ENCODE results near the gene TMEM184B.

Gene TMEM184B

DNA sequence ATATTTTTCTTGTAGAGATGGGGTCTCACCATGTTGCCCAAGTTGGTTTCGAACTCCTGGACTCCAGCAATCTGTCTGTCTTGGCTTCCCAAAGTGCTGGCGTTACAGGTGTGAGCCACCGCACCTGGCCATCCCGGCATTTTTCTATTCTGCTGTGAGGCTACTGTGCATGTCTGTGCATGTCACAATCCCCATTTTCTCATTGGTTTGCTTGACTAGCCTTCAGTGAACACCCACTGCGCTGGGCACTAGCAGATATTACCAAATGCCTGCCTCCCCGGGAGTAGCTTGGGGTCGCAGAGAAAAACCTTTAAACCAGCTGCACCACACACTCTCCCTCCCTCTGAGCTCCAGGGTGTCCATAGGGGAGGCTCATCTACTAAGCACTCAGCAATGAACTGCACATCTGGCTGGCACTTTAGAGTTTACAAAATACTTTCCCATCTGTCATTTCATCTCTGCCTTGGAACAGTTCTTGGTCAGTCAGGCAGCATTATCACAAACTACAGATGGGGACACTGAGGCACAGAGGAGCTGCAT lies 39.5 kb upstream of the TMEM184B start:
- no peaks in the 10 kb centered on the region for H3K27me3 Mint-ChIP-seq
- CTCF ChIA-PET = interaction anchor here (1.7 kb wide), 1 partner anchor 14 kb away, joined by 6 read pairs; no protein-coding TSS in a partner anchor
- no peak overlapping the region for H3K4me3 Mint-ChIP-seq
- no peak for DNase-seq
- H3K9me3 Mint-ChIP-seq = no peaks in the 10 kb centered on the region
- peak overlapping the region; percentile 82 for H3K27ac Mint-ChIP-seq
- H3K4me1 Mint-ChIP-seq = peaks cover 66% of the 10 kb centered on the region
- H3K36me3 Mint-ChIP-seq = peaks cover 20% of the 10 kb centered on the region

DNA sequence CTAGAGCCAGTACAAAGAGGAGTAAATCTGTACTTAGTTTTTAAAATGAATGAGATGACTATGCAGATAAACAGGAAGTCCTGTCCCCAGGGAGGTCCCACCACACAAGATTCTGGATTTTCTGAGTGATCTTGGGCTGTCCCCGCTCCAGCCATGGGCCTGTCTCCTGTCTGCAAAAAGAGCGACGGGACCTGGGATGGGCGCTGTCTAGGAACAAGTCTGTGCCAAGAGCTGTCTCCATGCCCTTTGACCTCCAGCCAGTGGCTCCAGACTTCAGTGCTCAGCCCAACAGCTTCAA lies 38.5 kb upstream of the TMEM184B start:
- Mint-ChIP-seq H3K27me3 (no peaks in the 10 kb centered on the region), H3K36me3 (peaks cover 20% of the 10 kb centered on the region), H3K9me3 (no peaks in the 10 kb centered on the region), H3K4me3 (no peak overlapping the region), H3K4me1 (peaks cover 67% of the 10 kb centered on the region), H3K27ac (peak overlapping the region; percentile 77)
- CTCF ChIA-PET = interaction anchor here (1.7 kb wide), 1 partner anchor 13 kb away, joined by 6 read pairs; no protein-coding TSS in a partner anchor
- DNase-seq = no peak

DNA sequence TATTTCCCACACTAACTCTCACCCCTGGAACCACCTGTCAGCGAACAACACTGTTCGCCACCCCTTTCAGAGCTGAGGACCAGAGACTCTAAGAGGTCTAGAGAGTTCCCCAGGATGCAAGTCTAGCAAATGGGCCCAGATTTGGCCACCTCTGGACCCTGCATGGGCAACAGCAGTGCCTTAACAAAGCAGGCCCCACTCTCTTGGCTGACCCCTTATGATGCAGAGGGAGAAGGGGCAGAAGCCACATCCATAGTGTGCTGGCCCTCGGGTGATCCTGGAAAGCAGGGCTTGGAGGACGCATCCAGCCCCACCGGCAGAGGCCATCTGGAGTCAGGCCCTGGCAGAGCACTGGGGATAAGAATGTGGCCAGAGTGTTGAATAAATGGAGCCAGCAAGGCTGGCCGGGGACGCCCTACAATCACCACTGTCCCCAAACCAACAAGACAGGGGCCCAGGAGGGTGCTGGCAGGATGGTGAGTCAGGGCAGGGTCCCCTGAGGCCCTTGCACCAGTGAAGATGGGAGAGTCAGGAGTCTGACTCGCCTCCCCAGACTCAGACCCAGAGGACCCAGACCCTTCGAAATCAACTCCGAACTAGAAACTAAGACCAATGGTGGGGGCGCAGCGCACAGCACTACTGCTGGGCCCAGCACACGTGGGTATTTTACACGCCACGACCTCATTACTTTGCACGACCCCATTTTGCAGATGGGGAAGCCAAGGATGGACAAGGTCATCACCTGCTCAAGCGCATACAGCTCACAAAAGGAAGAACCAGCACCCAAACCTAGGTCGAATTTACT lies 37.9 kb upstream of the TMEM184B start:
- Mint-ChIP-seq H3K9me3 (no peaks in the 10 kb centered on the region), H3K4me1 (peaks cover 67% of the 10 kb centered on the region), H3K4me3 (no peak overlapping the region), H3K27me3 (no peaks in the 10 kb centered on the region), H3K36me3 (peaks cover 20% of the 10 kb centered on the region), H3K27ac (peak overlapping the region; percentile 77)
- DNase-seq = no peak
- CTCF ChIA-PET = interaction anchor here (0.9 kb wide), 1 partner anchor 258 kb away, joined by 3 read pairs; no protein-coding TSS in a partner anchor

DNA sequence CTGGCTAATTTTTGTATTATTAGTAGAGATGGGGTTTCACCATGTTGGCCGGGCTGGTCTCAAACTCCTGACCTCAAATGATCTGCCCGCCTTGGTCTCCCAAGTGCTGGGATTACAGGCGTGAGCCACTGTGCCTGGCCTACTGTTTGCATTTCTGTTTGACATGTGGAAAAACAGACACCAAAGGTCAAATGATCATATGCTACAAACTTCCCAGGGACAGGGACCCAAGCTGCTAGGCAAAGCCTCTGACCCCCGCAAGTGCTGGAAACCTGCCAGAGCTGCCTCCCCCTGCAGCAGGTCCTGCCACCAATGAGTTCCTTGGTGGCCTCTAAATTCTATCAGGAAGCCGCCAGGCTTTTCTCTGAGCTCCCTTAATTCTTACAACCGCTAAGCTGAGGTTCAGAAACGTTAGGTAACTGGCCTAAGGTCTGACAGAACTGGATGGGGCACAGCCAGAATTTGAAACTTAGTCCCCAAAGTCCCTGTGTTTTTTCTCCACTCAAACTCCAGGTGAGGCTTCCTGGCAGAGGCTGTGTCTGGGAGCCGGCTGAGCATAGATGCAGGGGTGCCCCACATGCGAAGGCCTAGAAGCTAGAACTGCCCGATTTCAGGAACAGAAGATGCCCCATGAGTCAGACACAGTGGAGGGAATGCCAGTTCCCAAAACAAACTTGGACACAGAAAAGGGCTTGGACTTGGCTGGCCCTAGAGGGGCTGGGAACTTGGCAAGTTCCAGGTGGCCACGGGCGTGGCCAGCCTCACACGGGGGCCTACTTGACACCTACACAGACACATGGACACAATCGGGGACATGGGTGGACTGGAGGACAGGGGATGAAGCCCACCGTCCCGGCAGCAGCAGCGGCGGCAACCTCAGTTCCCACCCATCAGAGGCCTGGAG lies 37.1 kb upstream of the TMEM184B start:
- DNase-seq = no peak
- Mint-ChIP-seq H3K27me3 (no peaks in the 10 kb centered on the region), H3K9me3 (no peaks in the 10 kb centered on the region), H3K36me3 (peaks cover 20% of the 10 kb centered on the region), H3K27ac (peak overlapping the region; percentile 37), H3K4me1 (peaks cover 64% of the 10 kb centered on the region), H3K4me3 (no peak overlapping the region)
- CTCF ChIA-PET = interaction anchor here (0.9 kb wide), 1 partner anchor 257 kb away, joined by 3 read pairs; no protein-coding TSS in a partner anchor

DNA sequence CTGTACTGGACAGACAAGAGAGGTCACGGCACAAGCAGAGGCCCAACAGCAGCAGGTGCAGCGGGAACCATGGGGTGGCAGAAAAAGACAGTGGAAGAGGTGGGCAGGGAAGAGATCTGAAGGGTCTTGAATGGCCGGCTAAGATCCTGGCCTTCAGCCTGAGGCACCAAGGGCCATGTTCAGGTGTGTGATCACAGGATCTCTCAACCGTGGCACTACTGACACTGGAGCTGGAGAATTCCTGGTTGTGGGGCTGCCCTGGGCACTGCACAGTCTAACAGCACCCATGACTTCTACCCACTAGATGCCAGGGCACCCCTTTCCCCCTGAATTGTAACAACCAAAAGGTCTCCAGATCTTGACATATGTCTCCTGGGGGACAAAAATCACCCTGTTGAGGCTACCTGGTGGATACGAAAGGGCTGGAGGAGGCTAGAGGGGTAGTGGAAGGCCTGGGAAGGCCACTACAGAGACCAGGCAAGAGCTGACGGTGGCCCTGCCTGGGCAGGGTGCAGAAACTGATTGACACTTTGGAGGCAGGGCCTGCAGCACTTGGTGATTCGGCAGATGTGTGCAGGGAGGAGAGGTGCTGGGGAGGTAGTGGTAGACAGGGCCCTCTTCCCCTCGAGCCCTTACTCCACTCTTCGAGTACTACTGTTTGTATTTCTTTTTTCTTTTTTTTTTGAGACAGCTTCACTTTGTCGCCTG lies 36.1 kb upstream of the TMEM184B start:
- Mint-ChIP-seq H3K36me3 (peaks cover 24% of the 10 kb centered on the region), H3K9me3 (no peaks in the 10 kb centered on the region), H3K27ac (peak overlapping the region; percentile 50), H3K27me3 (no peaks in the 10 kb centered on the region), H3K4me1 (peaks cover 55% of the 10 kb centered on the region), H3K4me3 (no peak overlapping the region)
- DNase-seq = no peak
- CTCF ChIA-PET = no interaction called here

DNA sequence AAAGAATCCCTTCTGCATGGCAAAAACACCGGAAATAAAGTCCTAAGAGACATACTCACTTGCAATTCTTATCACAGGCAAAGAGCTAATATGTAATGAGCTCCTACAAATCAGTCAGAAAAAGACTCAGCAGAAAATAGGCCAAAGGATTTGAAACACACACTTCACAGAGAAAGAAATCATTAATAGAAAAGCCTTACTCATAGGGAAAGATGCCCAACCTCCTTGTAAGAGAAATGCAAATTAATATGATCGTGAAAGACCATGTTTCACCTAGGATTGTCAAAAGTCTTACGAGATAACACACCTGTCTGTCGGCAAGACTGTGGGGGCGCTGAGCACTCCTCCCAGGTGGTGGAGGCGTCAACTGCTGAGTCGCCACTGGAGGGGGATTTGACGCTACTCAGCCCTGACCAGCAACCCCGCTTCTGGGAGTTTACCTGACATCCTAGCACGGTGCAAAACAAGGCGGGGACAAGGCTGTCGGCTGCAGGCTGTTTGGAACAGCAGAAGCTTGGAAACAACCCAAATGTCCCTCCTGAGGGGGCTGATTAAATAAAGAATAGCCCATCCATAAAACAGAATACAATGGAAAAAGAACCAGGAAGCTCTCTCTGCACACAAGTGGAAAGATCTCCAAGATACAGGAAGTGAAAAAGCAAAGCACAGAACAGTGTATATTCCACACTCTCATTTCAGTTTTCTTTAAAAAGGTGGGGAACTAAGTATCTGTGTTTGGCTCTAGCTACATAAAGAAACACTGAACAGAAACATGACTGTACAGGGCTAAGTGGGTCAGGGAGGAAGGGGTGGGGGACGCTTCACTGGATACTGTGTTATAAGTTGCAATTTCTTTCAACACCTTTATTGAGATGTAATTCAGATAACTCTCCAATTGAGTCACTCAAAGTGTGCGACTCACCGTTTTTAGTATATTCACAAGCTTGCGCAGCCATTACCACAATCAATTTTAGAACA lies 33.0 kb upstream of the TMEM184B start:
- CTCF ChIA-PET = interaction anchor here (0.6 to 3.3 kb wide), 5 partner anchors 8 to 253 kb away, joined by 3 to 12 read pairs (median 4); no protein-coding TSS in a partner anchor
- peak; percentile 25 for DNase-seq
- H3K4me1 Mint-ChIP-seq = peaks cover 23% of the 10 kb centered on the region
- H3K9me3 Mint-ChIP-seq = no peaks in the 10 kb centered on the region
- H3K27ac Mint-ChIP-seq = peak overlapping the region; percentile 69
- H3K36me3 Mint-ChIP-seq = peaks cover 24% of the 10 kb centered on the region
- no peak overlapping the region for H3K4me3 Mint-ChIP-seq
- H3K27me3 Mint-ChIP-seq = no peaks in the 10 kb centered on the region

DNA sequence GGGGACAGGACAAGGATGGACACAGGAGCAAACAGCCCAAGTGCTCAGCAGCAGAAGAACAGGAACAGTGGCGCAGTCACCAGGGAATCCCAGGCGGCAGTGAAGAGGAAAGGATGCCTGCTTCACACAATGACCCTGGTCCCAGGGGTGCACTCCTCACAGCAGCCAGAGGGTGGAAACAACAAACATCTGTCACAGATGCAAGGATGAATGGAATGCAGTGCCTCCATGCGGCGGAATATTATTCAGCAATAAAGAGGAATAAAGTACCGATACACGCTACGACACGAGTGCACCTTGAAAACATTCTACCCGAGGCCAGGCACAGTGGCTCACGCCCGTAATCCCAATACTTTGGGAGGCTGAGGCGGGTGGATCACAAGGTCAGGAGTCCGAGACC lies 31.7 kb upstream of the TMEM184B start:
- H3K36me3 Mint-ChIP-seq = peaks cover 26% of the 10 kb centered on the region

DNA sequence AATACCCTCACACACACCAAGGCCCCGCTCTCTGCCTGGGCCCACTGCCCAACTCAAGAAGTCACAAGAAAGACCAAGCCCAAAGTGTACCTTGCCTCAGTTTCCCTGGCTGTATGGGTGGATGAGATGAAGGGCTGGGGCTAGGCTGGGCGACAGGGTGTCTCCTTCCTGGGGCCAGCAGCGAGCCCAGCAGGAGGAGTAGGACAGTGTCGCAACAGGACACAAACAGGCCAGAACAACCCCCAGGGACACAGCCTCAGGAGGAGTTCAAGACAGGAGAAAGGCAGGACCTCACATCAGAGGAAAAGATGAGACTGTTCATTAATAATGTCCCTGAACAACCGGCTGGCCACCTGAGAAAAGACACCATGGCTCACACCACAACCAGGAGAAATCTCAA lies 31.2 kb upstream of the TMEM184B start:
- Mint-ChIP-seq H3K27ac (no peak overlapping the region), H3K4me1 (peaks cover 19% of the 10 kb centered on the region), H3K27me3 (no peaks in the 10 kb centered on the region), H3K4me3 (no peak overlapping the region), H3K36me3 (peaks cover 28% of the 10 kb centered on the region), H3K9me3 (no peaks in the 10 kb centered on the region)
- no peak for DNase-seq
- CTCF ChIA-PET = no interaction called here

More for the DNA sequence above, 31.7 kb upstream of the TMEM184B start:
- Mint-ChIP-seq H3K27me3 (no peaks in the 10 kb centered on the region), H3K27ac (no peak overlapping the region), H3K4me3 (no peak overlapping the region), H3K4me1 (peaks cover 19% of the 10 kb centered on the region), H3K9me3 (no peaks in the 10 kb centered on the region)
- no peak for DNase-seq
- CTCF ChIA-PET = no interaction called here

DNA sequence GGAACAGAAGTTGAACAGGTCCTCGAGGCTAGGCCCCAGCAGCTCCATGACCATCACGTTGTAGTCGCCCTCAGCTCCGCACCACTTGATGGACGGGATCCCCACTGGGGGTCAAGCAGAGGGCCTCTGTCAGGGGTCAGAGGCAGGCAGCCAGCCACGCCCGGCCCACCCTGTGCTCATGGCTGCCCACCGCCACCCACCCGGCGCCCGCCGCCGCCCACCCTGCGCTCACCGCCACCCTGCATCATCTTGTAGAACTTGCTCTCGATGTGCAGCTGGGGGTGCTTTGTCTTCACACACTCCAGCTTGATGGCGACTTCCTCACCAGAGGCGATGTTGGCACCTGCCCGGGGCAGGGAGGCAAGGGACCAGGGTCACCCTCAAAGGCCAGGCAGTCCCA lies 30.1 kb upstream of the TMEM184B start:
- no peak for DNase-seq
- no peak overlapping the region for H3K27ac Mint-ChIP-seq
- no peak overlapping the region for H3K4me3 Mint-ChIP-seq
- H3K9me3 Mint-ChIP-seq = no peaks in the 10 kb centered on the region
- H3K27me3 Mint-ChIP-seq = no peaks in the 10 kb centered on the region
- peaks cover 16% of the 10 kb centered on the region for H3K4me1 Mint-ChIP-seq
- CTCF ChIA-PET = no interaction called here
- peaks cover 33% of the 10 kb centered on the region for H3K36me3 Mint-ChIP-seq

DNA sequence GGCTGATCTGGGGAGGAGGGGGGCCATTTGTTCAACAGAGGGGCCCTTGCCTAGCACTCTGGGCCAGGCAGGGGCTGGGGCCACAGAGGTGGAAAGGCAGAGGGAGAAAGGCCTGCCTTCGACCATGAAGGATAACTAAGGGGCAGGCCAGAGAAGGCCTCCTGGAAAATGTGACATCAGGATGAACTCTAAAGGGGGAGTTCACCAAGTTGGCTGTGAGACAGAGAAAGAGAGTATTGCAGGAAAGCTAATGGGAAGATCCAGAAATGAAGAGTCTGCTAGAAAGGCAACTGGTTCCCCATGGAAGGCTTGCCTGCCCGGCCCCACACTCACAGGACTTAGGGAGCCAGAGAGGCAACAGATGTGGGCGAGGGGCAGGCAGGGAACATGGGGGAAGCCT lies 28.1 kb upstream of the TMEM184B start:
- peaks cover 38% of the 10 kb centered on the region for H3K36me3 Mint-ChIP-seq
- H3K4me1 Mint-ChIP-seq = peaks cover 7% of the 10 kb centered on the region
- CTCF ChIA-PET = no interaction called here
- no peak overlapping the region for H3K27ac Mint-ChIP-seq
- H3K9me3 Mint-ChIP-seq = no peaks in the 10 kb centered on the region
- no peaks in the 10 kb centered on the region for H3K27me3 Mint-ChIP-seq
- DNase-seq = no peak
- no peak overlapping the region for H3K4me3 Mint-ChIP-seq

DNA sequence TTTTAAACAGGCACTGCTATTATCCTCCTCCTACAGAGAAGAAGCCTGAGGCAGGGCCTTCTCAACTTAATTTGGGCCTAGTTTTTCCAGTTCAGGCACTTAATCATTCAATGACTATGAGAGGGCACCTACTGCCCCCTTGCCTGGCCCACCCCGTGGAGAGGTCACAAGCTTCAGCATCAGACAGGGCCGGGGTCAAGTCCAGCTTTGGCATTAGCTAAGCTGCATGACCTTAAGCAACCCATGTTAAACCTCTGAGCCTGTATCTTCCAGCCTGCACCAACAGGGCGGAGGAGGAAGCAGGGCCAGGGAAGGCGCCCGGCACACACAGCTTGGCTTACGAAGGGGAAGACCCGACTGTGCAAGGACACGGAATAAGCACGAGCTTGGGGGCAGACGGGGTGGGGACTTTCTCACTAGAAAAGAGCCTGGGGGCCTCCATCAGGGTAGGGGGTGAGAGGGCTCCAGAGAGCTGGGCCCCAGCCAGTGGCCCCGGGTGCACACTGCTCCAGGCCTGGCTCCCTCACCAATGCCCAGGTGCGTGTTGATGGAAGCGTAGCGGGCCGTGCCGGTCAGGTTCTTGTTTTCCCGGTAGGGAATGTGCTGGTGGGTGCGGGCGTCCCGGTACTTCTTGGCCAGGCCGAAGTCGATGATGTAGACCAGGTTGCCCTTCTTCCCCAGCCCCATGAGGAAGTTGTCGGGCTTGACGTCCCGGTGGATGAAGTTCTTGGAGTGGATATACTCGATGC lies 27.6 kb upstream of the TMEM184B start:
- Mint-ChIP-seq H3K36me3 (peaks cover 38% of the 10 kb centered on the region), H3K4me3 (no peak overlapping the region), H3K27me3 (no peaks in the 10 kb centered on the region), H3K4me1 (peaks cover 1% of the 10 kb centered on the region), H3K27ac (no peak overlapping the region), H3K9me3 (no peaks in the 10 kb centered on the region)
- CTCF ChIA-PET = interaction anchor here (0.7 kb wide), 1 partner anchor 135 kb away, joined by 3 read pairs; no protein-coding TSS in a partner anchor
- no peak for DNase-seq

DNA sequence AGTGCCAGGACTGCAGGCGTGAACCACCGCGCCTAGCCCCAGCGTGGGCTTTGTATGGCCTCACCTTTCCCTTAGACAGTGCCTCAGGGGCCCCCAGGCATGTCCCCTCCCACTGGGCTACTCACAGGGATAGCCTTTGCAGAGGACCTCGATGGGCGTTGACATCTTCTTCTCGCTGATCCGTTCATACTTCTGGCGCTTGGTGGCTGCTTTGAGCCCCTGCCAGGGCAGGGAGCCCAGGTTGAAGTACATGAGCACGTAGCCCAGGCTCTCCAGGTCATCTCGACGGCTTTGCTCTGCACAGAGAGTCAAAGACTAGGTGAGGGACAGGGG lies 26.9 kb upstream of the TMEM184B start:
- CTCF ChIA-PET = interaction anchor here (0.7 kb wide), 1 partner anchor 134 kb away, joined by 3 read pairs; no protein-coding TSS in a partner anchor
- Mint-ChIP-seq H3K27ac (no peak overlapping the region), H3K4me3 (no peak overlapping the region), H3K36me3 (peaks cover 38% of the 10 kb centered on the region), H3K9me3 (no peaks in the 10 kb centered on the region), H3K27me3 (no peaks in the 10 kb centered on the region), H3K4me1 (no peaks in the 10 kb centered on the region)
- DNase-seq = no peak
